GM23248 (cell line): Measurements from ENCODE around the gene AKIRIN2. TPM values are rescaled to one million over a fixed set of nuclear protein-coding genes. Genes with fewer than 3 reads are reported as not detected.
"Not testable (repeated sequence)": the region's sequence is repeated elsewhere in the genome, so short reads cannot be mapped to it uniquely, and the experiment has no call there.

Source experiments
- DNase-seq: peaks from one replicate; pipeline ENCODE4 v3.0.0-alpha.2; 2015
- H2AFZ ChIP-seq: fragments of 200-600 bp; sonication (generic); 2 replicates; pipeline ENCODE4 v1.6.1; 2016; ENCODE audit warnings: antibody characterized with exemption
- H3F3A ChIP-seq: fragments of 200-600 bp; sonication (generic); 2 replicates; pipeline ENCODE4 v1.6.1; 2016; ENCODE audit warnings: mild to moderate bottlenecking, antibody characterized with exemption, mixed run types; ENCODE audit not compliant: insufficient read depth
- H3K27ac ChIP-seq: fragments of 200-600 bp; sonication (generic); 2 replicates; pipeline ENCODE4 v1.5.1; 2016; ENCODE audit warnings: mild to moderate bottlenecking
- H3K27me3 ChIP-seq: fragments of 200-600 bp; sonication (generic); replicated peaks from 2 replicates; pipeline ENCODE4 v1.6.1; 2016; ENCODE audit warnings: mild to moderate bottlenecking; ENCODE audit not compliant: insufficient read depth
- H3K36me3 ChIP-seq: fragments of 200-600 bp; sonication (generic); 2 replicates; pipeline ENCODE4 v1.6.1; 2016; ENCODE audit warnings: low read depth, mild to moderate bottlenecking
- H3K4me1 ChIP-seq: fragments of 200-600 bp; sonication (generic); 2 replicates; pipeline ENCODE4 v1.6.1; 2016; ENCODE audit warnings: mild to moderate bottlenecking; ENCODE audit not compliant: insufficient read depth
- H3K4me2 ChIP-seq: fragments of 200-600 bp; sonication (generic); one replicate; pipeline ENCODE4 v1.6.1; 2016; ENCODE audit warnings: mild to moderate bottlenecking; ENCODE audit not compliant: unreplicated experiment
- H3K4me3 ChIP-seq: fragments of 200-600 bp; sonication (generic); 2 replicates; pipeline ENCODE4 v1.5.1; 2016; ENCODE audit warnings: mild to moderate bottlenecking
- H3K79me2 ChIP-seq: fragments of 200-600 bp; sonication (generic); 2 replicates; pipeline ENCODE4 v1.6.1; 2016; ENCODE audit warnings: mild to moderate bottlenecking; ENCODE audit not compliant: insufficient read depth
- H3K9ac ChIP-seq: fragments of 200-600 bp; sonication (generic); 2 replicates; pipeline ENCODE4 v1.6.1; 2016; ENCODE audit warnings: mild to moderate bottlenecking
- H3K9me2 ChIP-seq: fragments of 200-600 bp; sonication (generic); 2 replicates; pipeline ENCODE4 v1.6.1; 2016; ENCODE audit warnings: mixed run types, mild to moderate bottlenecking, moderate library complexity; ENCODE audit not compliant: insufficient read depth
- H3K9me3 ChIP-seq: fragments of 200-600 bp; sonication (generic); one replicate; pipeline ENCODE4 v1.6.1; 2017; ENCODE audit warnings: low read depth
- H4K20me1 ChIP-seq: fragments of 200-600 bp; sonication (generic); 2 replicates; pipeline ENCODE4 v1.6.0; 2016; ENCODE audit not compliant: insufficient read depth
- EZH2 ChIP-seq: fragments of 200-600 bp; sonication (generic); IDR thresholded peaks from 2 replicates; pipeline ENCODE4 v1.6.1; 2018; ENCODE audit warnings: antibody characterized with exemption, mild to moderate bottlenecking; ENCODE audit not compliant: insufficient read depth, poor library complexity, severe bottlenecking
- EZH2phosphoT487 ChIP-seq: fragments of 200-600 bp; sonication (generic); IDR thresholded peaks from 2 replicates; pipeline ENCODE4 v1.6.1; 2018; ENCODE audit warnings: antibody characterized with exemption, moderate library complexity, mild to moderate bottlenecking, low read depth; ENCODE audit not compliant: insufficient read depth
- WGBS, 2 experiments: methylation state at CpG; one replicate each; pipeline ENCODE4 v1.1.6; 2015 to 2017; ENCODE audit warnings: low lambda C conversion rate in 2 of 2, low coverage in 1 of 2; ENCODE audit errors: missing lambda C conversion rate in 2 of 2; 5-methylcytosine and 5-hydroxymethylcytosine counted together
- in situ Hi-C: fragments of 300-500 bp; cut with MboI; formaldehyde crosslinking; loops from 2 replicates; pipeline ENCODE4 v1.15.0; 2020
- polyA plus RNA-seq: library from polyadenylated mRNA; unstranded; fragments of >200 nt; fragmentation: Nextera tagmentation; extraction: Ambion mirVana; gene quantifications from 2 replicates; pipeline ENCODE4 v1.2.1, GENCODE V29; 2016
- total RNA-seq: library from RNA; depleted of rRNA; stranded (reverse); fragments of >200 nt; shearing (Covaris generic); gene quantifications from 2 replicates; pipeline ENCODE4 v1.2.3, GENCODE V29; 2014

The AKIRIN2 gene
- total and polyA plus RNA-seq, 2 experiments from 2014 or later: 21.4 to 60.6 TPM

GRCh38 chr6:87698547-87699006 lies 3.5 kb downstream of the AKIRIN2 start:
- peak overlapping the region; percentile 94 for H3K4me3 ChIP-seq
- no peaks in the 10 kb centered on the region for H3K27me3 ChIP-seq
- H3K27ac ChIP-seq: peak overlapping the region; percentile 92
- TF ChIP-seq EZH2phosphoT487: no peak
- no peak for TF ChIP-seq EZH2
- H3K9me2 ChIP-seq: no peaks in the 10 kb centered on the region
- peak overlapping the region; percentile 97 for H3K9ac ChIP-seq
- WGBS, 2 experiments: 27 to 50% methylated on average over 2 of the region's 2 CpGs
- H3K79me2 ChIP-seq: peaks cover 84% of the 10 kb centered on the region
- peak overlapping the region; percentile 96 for H3K4me2 ChIP-seq
- no peaks in the 10 kb centered on the region for H3K9me3 ChIP-seq
- H3K4me1 ChIP-seq: peaks cover 45% of the 10 kb centered on the region
- no peak overlapping the region for H2AFZ ChIP-seq
- peaks cover 52% of the 10 kb centered on the region for H3F3A ChIP-seq
- H4K20me1 ChIP-seq: peaks cover 33% of the 10 kb centered on the region
- H3K36me3 ChIP-seq: no peaks in the 10 kb centered on the region
- in situ Hi-C loops: no loop called here
- peak; percentile 52 for DNase-seq

GRCh38 chr6:87697581-87698546 lies 4.2 kb downstream of the AKIRIN2 start:
- no peak for TF ChIP-seq EZH2
- no peak for TF ChIP-seq EZH2phosphoT487
- Histone ChIP-seq H3K9me3 (no peaks in the 10 kb centered on the region), H3K4me1 (peaks cover 40% of the 10 kb centered on the region), H3K27me3 (no peaks in the 10 kb centered on the region), H3K36me3 (no peaks in the 10 kb centered on the region), H3K79me2 (peaks cover 91% of the 10 kb centered on the region), H3K4me2 (peak overlapping the region; percentile 96), H2AFZ (no peak overlapping the region), H3K9me2 (no peaks in the 10 kb centered on the region), H3K4me3 (peak overlapping the region; percentile 94), H3F3A (peaks cover 48% of the 10 kb centered on the region), H3K9ac (peak overlapping the region; percentile 97), H4K20me1 (peaks cover 37% of the 10 kb centered on the region), H3K27ac (peak overlapping the region; percentile 92)
- in situ Hi-C loops: no loop called here
- WGBS, 2 experiments: 27 to 29% methylated on average over 8 of the region's 8 CpGs
- DNase-seq: peak; percentile 76

- H3K36me3 ChIP-seq, H3K9ac ChIP-seq, H3K9me2 ChIP-seq, H3K27me3 ChIP-seq, H3K27ac ChIP-seq, H2AFZ ChIP-seq, in situ Hi-C loops, DNase-seq, H3K9me3 ChIP-seq: not testable (repeated sequence)
- Histone ChIP-seq H3K4me2 (peak overlapping the region; percentile 96), H3F3A (peaks cover 44% of the 10 kb centered on the region), H3K4me1 (peaks cover 38% of the 10 kb centered on the region), H3K4me3 (peak overlapping the region; percentile 94; the same call in 1 of the 2 replicates), H4K20me1 (peaks cover 48% of the 10 kb centered on the region), H3K79me2 (peaks cover 100% of the 10 kb centered on the region)
- WGBS, 2 experiments: 97 to 98% methylated on average over 12 of the region's 12 CpGs
These were observed 5.2 kb downstream of the AKIRIN2 start for GRCh38 chr6:87696817-87697216.

- Histone ChIP-seq H3K9me3 (no peaks in the 10 kb centered on the region), H2AFZ (no peak overlapping the region), H3K4me1 (peaks cover 28% of the 10 kb centered on the region), H3K27me3 (no peaks in the 10 kb centered on the region), H3K9ac (no peak overlapping the region), H3K36me3 (no peaks in the 10 kb centered on the region), H3K4me2 (no peak overlapping the region), H3K9me2 (no peaks in the 10 kb centered on the region), H3K4me3 (no peak overlapping the region), H3K79me2 (peaks cover 100% of the 10 kb centered on the region), H3F3A (peaks cover 9% of the 10 kb centered on the region), H4K20me1 (peaks cover 48% of the 10 kb centered on the region; the same call in 1 of the 2 replicates), H3K27ac (no peak overlapping the region)
- WGBS, 2 experiments: 78 to 80% methylated on average over 2 of the region's 2 CpGs
- no peak for DNase-seq
- in situ Hi-C loops: no loop called here
- no peak for TF ChIP-seq EZH2phosphoT487
- no peak for TF ChIP-seq EZH2
These were observed 9.9 kb downstream of the AKIRIN2 start for GRCh38 chr6:87692086-87692485.
